KMS-11 (cell line): ENCODE results near the gene GRID1.
A peak's percentile ranks its signal among the peaks of the same experiment; 100 is the strongest.

Source experiments
- H2AFZ ChIP-seq: fragments of 200-600 bp; sonication (generic); 2 replicates; pipeline ENCODE4 v1.6.1; 2016; ENCODE audit warnings: antibody characterized with exemption, mixed run types, low read depth
- H3K27ac ChIP-seq: fragments of 200-600 bp; sonication (generic); 2 replicates; pipeline ENCODE4 v1.6.1; 2016; ENCODE audit warnings: mild to moderate bottlenecking, mixed run types
- H3K27me3 ChIP-seq: fragments of 200-600 bp; sonication (generic); 2 replicates; pipeline ENCODE4 v1.6.1; 2017; ENCODE audit warnings: mild to moderate bottlenecking, low read depth, mixed run types, moderate library complexity; ENCODE audit not compliant: insufficient read depth
- H3K36me3 ChIP-seq: fragments of 200-600 bp; sonication (generic); 2 replicates; pipeline ENCODE4 v1.6.1; 2017; ENCODE audit warnings: mild to moderate bottlenecking, mixed run types; ENCODE audit not compliant: insufficient read depth
- H3K4me1 ChIP-seq: fragments of 200-600 bp; sonication (generic); 2 replicates; pipeline ENCODE4 v1.6.1; 2016; ENCODE audit warnings: mild to moderate bottlenecking, low read depth, mixed run types; ENCODE audit not compliant: poor library complexity, severe bottlenecking
- H3K4me2 ChIP-seq: fragments of 200-600 bp; sonication (generic); 2 replicates; pipeline ENCODE4 v1.7.0; 2016; ENCODE audit warnings: mild to moderate bottlenecking, mixed run types
- H3K4me3 ChIP-seq: fragments of 200-600 bp; sonication (generic); IDR thresholded peaks from 2 replicates; pipeline ENCODE4 v1.6.1; 2017; ENCODE audit warnings: low read depth, low read length, mixed read lengths; ENCODE audit not compliant: insufficient read depth
- H3K79me2 ChIP-seq: fragments of 200-600 bp; sonication (generic); 2 replicates; pipeline ENCODE4 v1.6.1; 2016; ENCODE audit warnings: low read depth, mixed run types; ENCODE audit not compliant: insufficient read depth
- H3K9ac ChIP-seq: fragments of 200-600 bp; sonication (generic); 2 replicates; pipeline ENCODE4 v1.6.1; 2016; ENCODE audit warnings: mild to moderate bottlenecking, mixed run types
- H4K20me1 ChIP-seq: fragments of 200-600 bp; sonication (generic); 2 replicates; pipeline ENCODE4 v1.6.1; 2016; ENCODE audit warnings: mild to moderate bottlenecking, mixed run types; ENCODE audit not compliant: insufficient read depth
- CTCF ChIP-seq: fragments of 200-600 bp; sonication (generic); conservative IDR thresholded peaks from 2 replicates; pipeline ENCODE4 v1.6.1; 2017; ENCODE audit warnings: low read depth, mild to moderate bottlenecking, antibody characterized with exemption, low read length, moderate library complexity, mixed read lengths

The GRID1 gene

GRCh38 chr10:86376403-86376802 is 9.8 kb upstream of the GRID1 start:
- peaks cover 3% of the 10 kb centered on the region for H3K4me1 ChIP-seq

GRCh38 chr10:86375204-86375603 is 8.6 kb upstream of the GRID1 start:
- Histone ChIP-seq H3K79me2 (no peaks in the 10 kb centered on the region), H2AFZ (no peak overlapping the region), H3K4me2 (no peak overlapping the region), H3K4me3 (no peak overlapping the region), H4K20me1 (no peaks in the 10 kb centered on the region), H3K36me3 (no peaks in the 10 kb centered on the region), H3K9ac (no peak overlapping the region), H3K4me1 (peaks cover 3% of the 10 kb centered on the region), H3K27me3 (no peaks in the 10 kb centered on the region), H3K27ac (no peak overlapping the region)
- no peak for TF ChIP-seq CTCF

More at GRCh38 chr10:86376403-86376802, 9.8 kb upstream of the GRID1 start:
- H3K27ac ChIP-seq = no peak overlapping the region
- TF ChIP-seq CTCF = no peak
- H3K36me3 ChIP-seq = no peaks in the 10 kb centered on the region
- no peak overlapping the region for H3K4me2 ChIP-seq
- no peaks in the 10 kb centered on the region for H3K79me2 ChIP-seq
- H4K20me1 ChIP-seq = no peaks in the 10 kb centered on the region
- H3K4me3 ChIP-seq = no peak overlapping the region
- no peaks in the 10 kb centered on the region for H3K27me3 ChIP-seq
- no peak overlapping the region for H3K9ac ChIP-seq
- 0 out of 2 replicates have a peak overlapping the region, but pooled peaks have one; percentile 68 for H2AFZ ChIP-seq

GRCh38 chr10:86374664-86375063 is 8.1 kb upstream of the GRID1 start:
- H3K36me3 ChIP-seq = no peaks in the 10 kb centered on the region
- H3K27ac ChIP-seq = no peak overlapping the region
- H4K20me1 ChIP-seq = no peaks in the 10 kb centered on the region
- no peak overlapping the region for H3K4me3 ChIP-seq
- no peaks in the 10 kb centered on the region for H3K27me3 ChIP-seq
- peaks cover 3% of the 10 kb centered on the region for H3K4me1 ChIP-seq
- H3K9ac ChIP-seq = no peak overlapping the region
- H3K4me2 ChIP-seq = no peak overlapping the region
- no peaks in the 10 kb centered on the region for H3K79me2 ChIP-seq
- TF ChIP-seq CTCF = no peak
- H2AFZ ChIP-seq = no peak overlapping the region

- Histone ChIP-seq H3K79me2 (no peaks in the 10 kb centered on the region), H3K9ac (no peak overlapping the region), H3K4me1 (peaks cover 3% of the 10 kb centered on the region), H3K27ac (no peak overlapping the region), H3K4me2 (no peak overlapping the region), H3K36me3 (no peaks in the 10 kb centered on the region), H3K4me3 (no peak overlapping the region), H4K20me1 (no peaks in the 10 kb centered on the region), H2AFZ (no peak overlapping the region), H3K27me3 (no peaks in the 10 kb centered on the region)
- TF ChIP-seq CTCF = no peak
These were observed 7.2 kb upstream of the GRID1 start for GRCh38 chr10:86373828-86374227.
